ENCODE measurements around the gene HOXA13. TPM values are rescaled to one million over a fixed set of nuclear protein-coding genes. Genes with fewer than 3 reads are reported as not detected.

Gene HOXA13
- total and polyA plus RNA-seq, 10 of the 15 experiments (the other 5 are each of a cell fraction or from before 2014, with no cell fraction given): not detected

DNA sequence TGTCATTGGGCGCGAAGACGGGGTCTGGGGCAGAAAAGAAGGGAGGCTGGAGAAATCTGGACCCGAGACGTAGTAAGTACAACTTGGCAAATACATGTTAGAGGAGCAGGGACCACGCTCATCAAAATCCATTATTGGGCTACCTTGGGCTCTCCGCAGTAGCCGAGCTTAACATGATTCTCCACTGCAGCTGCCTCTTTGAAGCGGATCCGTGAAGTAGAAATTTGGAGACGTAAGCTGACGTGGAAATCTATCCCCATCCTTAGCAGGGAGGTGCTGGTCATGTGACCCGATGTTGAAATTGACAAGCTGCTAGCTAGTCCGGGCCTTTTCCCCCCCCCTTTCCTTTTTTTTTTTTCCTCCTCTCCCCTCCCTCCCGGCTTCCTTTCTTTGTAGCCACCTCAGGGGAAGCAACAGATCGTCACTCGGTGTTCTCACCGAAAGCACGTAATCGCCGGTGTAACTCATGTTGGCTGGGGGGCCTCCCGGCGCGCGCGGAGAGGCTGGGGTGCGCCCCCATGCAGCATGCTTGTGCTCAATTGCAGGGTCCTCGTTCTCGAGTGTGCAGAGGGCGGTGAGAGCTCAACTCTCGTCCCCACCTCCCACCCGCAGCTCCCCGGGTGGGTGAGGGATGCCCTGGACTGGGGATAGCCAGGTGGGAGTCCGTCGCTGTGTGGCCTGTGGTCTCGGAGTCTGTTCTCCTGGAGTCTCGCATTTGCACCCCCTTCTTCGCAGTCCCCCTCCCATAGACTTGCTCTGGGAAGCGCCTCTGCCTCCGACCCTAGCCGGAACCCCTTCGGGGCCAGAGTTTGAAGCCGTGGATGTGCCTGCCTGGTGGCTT lies 14.7 kb downstream of the HOXA13 start, which contains the start of gene HOXA11:
HOXA11 (minus strand) TSS at position 220 of the 841 bp plus-strand sequence; CDS start at position 132, 88 bp downstream.
- FAIRE-seq (no peak), DNase-seq (ENCODE audit: low read depth, low spot score) (no peak), ATAC-seq (no peak)
- 28% methylated on average over 33 of the region's 43 CpGs for WGBS (ENCODE audit: insufficient coverage, insufficient replicate concordance, low lambda C conversion rate, missing lambda C conversion rate)
- no TSS peak for BruUV-seq (replicated peaks)
- Histone ChIP-seq H3K27me3 (replicated peaks in 1 of 2; ENCODE audit: control insufficient read depth in 2 of 2, insufficient read depth in 2 of 2, low read length in 1 of 2) (peaks cover 42 to 52% of the 10 kb centered on the region in 2 experiments), H4K20me1 (ENCODE audit: control insufficient read depth, insufficient read depth) (no peaks in the 10 kb centered on the region), H3K4me3 (no peak within 1 kb of the TSS), H3K79me2 (ENCODE audit: control insufficient read depth, insufficient read depth, low read length) (no peaks in the 10 kb centered on the region), H3K27ac (ENCODE audit: control insufficient read depth, insufficient read depth) (no peak within 1 kb of the TSS), H3K4me1 (ENCODE audit: control insufficient read depth, insufficient read depth, low read length) (no peaks in the 10 kb centered on the region), H3K9me3 (replicated peaks; ENCODE audit: control insufficient read depth, insufficient read depth, low read length) (no peaks in the 10 kb centered on the region; the same call in 2 of the 3 replicates), H3K4me2 (ENCODE audit: control insufficient read depth, insufficient read depth) (peak within 1 kb of the TSS; percentile 22), H2AFZ (ENCODE audit: control insufficient read depth, low read depth, low read length) (no peak within 1 kb of the TSS; the same call in 1 of the 2 replicates), H3K9ac (ENCODE audit: control insufficient read depth, insufficient read depth, low read length) (no peak within 1 kb of the TSS), H3K36me3 (ENCODE audit: control insufficient read depth in 2 of 2, insufficient read depth in 2 of 2, low read length in 1 of 2) (no peaks in the 10 kb centered on the region)
- ChIA-PET CTCF (no interaction called here), RAD21 (ENCODE audit: unreplicated experiment) (interaction anchor here (1.4 kb wide), 1 partner anchor 11 kb away, joined by 4 read pairs; no protein-coding TSS in a partner anchor), POLR2A (no interaction called here), SMC1A (ENCODE audit: uncharacterized antibody, unreplicated experiment) (no interaction called here)
- TF ChIP-seq ESRRA (IDR thresholded peaks at IDR 0.05; ENCODE audit: low read length): no peak
- no peak for TF ChIP-seq CHD2 (IDR thresholded peaks at IDR 0.05; ENCODE audit: borderline replicate concordance, low read depth, low read length)
- TF ChIP-seq, protein P1, sequence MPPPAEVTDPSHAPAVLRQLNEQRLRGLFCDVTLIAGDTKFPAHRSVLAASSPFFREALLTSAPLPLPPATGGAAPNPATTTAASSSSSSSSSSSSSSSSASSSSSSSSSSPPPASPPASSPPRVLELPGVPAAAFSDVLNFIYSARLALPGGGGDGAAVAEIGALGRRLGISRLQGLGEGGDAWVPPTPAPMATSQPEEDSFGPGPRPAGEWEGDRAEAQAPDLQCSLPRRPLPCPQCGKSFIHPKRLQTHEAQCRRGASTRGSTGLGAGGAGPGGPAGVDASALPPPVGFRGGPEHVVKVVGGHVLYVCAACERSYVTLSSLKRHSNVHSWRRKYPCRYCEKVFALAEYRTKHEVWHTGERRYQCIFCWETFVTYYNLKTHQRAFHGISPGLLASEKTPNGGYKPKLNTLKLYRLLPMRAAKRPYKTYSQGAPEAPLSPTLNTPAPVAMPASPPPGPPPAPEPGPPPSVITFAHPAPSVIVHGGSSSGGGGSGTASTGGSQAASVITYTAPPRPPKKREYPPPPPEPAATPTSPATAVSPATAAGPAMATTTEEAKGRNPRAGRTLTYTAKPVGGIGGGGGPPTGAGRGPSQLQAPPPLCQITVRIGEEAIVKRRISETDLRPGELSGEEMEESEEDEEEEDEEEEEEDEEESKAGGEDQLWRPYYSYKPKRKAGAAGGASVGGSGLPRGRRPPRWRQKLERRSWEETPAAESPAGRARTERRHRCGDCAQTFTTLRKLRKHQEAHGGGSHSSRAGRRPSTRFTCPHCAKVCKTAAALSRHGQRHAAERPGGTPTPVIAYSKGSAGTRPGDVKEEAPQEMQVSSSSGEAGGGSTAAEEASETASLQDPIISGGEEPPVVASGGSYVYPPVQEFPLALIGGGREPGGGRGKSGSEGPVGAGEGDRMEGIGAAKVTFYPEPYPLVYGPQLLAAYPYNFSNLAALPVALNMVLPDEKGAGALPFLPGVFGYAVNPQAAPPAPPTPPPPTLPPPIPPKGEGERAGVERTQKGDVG (CRISPR knock-in tag; IDR thresholded peaks at IDR 0.05): no peak
- TF ChIP-seq, protein P2, sequence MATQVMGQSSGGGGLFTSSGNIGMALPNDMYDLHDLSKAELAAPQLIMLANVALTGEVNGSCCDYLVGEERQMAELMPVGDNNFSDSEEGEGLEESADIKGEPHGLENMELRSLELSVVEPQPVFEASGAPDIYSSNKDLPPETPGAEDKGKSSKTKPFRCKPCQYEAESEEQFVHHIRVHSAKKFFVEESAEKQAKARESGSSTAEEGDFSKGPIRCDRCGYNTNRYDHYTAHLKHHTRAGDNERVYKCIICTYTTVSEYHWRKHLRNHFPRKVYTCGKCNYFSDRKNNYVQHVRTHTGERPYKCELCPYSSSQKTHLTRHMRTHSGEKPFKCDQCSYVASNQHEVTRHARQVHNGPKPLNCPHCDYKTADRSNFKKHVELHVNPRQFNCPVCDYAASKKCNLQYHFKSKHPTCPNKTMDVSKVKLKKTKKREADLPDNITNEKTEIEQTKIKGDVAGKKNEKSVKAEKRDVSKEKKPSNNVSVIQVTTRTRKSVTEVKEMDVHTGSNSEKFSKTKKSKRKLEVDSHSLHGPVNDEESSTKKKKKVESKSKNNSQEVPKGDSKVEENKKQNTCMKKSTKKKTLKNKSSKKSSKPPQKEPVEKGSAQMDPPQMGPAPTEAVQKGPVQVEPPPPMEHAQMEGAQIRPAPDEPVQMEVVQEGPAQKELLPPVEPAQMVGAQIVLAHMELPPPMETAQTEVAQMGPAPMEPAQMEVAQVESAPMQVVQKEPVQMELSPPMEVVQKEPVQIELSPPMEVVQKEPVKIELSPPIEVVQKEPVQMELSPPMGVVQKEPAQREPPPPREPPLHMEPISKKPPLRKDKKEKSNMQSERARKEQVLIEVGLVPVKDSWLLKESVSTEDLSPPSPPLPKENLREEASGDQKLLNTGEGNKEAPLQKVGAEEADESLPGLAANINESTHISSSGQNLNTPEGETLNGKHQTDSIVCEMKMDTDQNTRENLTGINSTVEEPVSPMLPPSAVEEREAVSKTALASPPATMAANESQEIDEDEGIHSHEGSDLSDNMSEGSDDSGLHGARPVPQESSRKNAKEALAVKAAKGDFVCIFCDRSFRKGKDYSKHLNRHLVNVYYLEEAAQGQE (IDR thresholded peaks at IDR 0.05; ENCODE audit: low read depth, low read length): no peak
- TF ChIP-seq MYB (IDR thresholded peaks at IDR 0.05; ENCODE audit: borderline replicate concordance, low read depth, low read length): no peak
- no peak for TF ChIP-seq STAT3 (IDR thresholded peaks at IDR 0.05; ENCODE audit: low read depth, low read length)
- TF ChIP-seq, protein P3, sequence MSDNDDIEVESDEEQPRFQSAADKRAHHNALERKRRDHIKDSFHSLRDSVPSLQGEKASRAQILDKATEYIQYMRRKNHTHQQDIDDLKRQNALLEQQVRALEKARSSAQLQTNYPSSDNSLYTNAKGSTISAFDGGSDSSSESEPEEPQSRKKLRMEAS (IDR thresholded peaks at IDR 0.05; ENCODE audit: low read depth, low read length): no peak
- TF ChIP-seq CREB1 (IDR thresholded peaks at IDR 0.05; ENCODE audit: low read depth): no peak
- no peak for TF ChIP-seq NFYA (IDR thresholded peaks at IDR 0.05; ENCODE audit: borderline replicate concordance, low read depth, low read length)
- TF ChIP-seq POLR2A (IDR thresholded peaks at IDR 0.05; ENCODE audit: low read depth, low read length): no peak
- TF ChIP-seq PAX8 (IDR thresholded peaks at IDR 0.05): no peak
- TF ChIP-seq SMARCA5 (IDR thresholded peaks at IDR 0.05): no peak
- in situ Hi-C loops (cut with MboI): no loop called here
- intact Hi-C loops (cut with micrococcal nuclease; ENCODE audit: unreplicated experiment): no loop called here
